SKM-1 treated with dmso at 0.1 percent for 144 hours (cell line): ENCODE data around the gene RIMKLB.
"Not testable (repeated sequence)": the region's sequence is repeated elsewhere in the genome, so short reads cannot be mapped to it uniquely, and the experiment has no call there.

Experiments
- DNase-seq: peaks from one replicate; lab custom pipeline; 2025; ENCODE audit not compliant: unreplicated experiment; lab: John Stamatoyannopoulos, UW

RIMKLB gene

DNA sequence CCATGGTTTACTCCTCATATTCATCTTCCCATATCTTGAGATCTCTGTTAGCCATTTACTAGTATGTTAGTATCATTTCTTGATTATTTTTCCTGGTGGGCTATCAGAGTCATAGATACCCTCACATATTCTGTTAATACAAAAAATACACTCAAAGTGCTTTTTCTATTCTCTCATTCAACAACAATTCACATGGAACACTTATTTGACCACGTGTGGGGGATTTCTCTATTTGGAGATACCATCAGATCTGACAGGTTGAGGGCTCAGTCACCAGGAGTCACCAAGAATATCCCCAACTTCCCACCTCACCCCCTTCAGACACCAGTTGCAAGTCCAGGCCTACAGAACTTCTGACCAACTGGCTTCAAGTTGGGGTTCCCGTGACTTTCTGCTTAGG lies 72.7 kb downstream of the RIMKLB start:
- DNase-seq = no peak

DNA sequence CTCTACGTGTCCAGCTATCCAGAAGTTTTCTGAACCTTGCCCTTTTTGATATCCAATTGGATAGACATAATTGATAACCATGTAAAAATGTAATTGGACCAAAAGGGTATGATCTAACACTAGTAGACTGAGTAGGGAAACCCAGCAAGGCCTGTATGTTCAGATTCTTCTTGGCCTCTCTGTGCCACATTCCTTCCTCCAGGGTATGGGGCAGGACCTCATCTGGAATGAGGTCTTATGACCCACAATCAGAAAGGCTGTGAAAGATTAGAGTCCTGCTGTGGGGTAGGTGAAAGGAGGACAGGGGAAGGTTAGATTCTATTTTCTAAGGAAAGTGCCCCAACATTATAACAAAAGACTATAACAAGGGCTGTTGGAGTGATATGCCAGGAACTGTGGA lies 73.3 kb downstream of the RIMKLB start:
- no peak for DNase-seq

DNA sequence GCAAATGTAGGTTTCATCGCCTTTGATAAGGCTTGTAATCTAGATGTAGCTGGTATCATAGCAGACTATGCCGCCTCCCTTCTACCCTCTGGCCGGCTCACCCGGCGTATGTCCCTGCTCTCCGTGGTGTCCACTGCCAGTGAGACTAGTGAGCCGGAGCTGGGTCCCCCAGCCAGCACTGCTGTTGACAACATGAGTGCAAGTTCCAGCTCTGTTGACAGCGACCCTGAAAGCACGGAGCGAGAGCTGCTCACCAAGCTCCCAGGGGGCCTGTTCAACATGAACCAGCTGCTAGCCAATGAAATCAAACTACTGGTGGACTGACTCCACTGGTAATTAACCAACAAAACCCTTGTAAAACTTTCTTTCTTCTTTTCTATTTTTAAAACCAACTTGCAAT lies 75.7 kb downstream of the RIMKLB start:
- no peak for DNase-seq

DNA sequence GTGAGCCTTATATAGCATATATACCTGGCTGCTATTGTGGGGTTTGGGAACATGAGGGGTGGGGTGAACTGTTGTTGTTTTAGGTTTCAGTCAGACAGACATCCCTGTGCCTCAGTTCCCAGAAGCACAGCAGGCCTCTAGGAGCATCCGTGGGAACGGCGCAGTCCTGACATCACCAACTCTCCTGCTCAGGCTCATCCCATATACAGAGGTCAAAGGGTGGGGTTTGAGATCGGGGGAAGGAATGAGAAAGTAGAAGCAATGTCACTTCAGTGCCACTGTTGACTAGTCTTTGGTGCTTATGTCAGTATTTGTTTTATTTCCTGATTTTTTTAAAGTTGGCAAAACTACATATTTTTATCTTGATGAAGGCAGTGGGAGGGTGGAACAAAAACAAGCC lies 81.5 kb downstream of the RIMKLB start:
- no peak for DNase-seq

DNA sequence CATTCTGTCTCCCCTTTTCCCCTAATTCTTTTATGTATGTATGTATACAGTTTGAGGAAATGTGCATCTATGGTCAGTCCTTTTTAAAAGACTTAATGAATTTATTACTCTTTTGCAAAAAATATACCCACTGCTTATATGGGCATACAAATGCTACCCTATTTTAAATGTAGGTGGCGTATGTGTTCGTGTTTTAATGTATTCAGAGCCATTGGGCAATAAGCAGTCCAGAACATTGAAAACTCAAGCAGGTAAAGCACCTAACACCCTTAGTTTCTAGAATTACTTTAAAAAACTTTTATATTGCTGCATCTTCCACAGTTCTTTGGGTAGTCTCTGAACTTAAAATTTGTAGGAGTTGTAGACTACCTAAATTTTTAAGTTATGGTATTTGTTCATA lies 82.1 kb downstream of the RIMKLB start:
- DNase-seq = no peak

DNA sequence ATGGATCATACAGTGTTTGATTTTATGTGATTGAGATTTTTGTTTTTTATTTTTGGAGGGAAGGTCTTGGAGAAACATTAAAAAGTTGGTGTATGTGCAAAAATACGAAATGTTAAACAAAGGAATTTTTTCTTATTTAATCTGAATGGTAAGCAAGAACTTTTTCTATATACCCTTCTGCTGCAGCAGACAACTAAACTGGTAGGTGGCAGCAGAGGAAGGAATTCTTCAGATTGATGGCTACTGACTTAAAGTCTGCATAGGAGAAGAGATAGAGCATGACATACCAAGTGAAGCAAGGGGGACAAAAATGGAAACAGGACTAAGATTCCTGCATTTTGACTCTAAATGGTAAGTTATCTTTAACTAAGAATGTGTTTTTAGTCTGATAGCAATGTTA lies 82.6 kb downstream of the RIMKLB start:
- no peak for DNase-seq

DNA sequence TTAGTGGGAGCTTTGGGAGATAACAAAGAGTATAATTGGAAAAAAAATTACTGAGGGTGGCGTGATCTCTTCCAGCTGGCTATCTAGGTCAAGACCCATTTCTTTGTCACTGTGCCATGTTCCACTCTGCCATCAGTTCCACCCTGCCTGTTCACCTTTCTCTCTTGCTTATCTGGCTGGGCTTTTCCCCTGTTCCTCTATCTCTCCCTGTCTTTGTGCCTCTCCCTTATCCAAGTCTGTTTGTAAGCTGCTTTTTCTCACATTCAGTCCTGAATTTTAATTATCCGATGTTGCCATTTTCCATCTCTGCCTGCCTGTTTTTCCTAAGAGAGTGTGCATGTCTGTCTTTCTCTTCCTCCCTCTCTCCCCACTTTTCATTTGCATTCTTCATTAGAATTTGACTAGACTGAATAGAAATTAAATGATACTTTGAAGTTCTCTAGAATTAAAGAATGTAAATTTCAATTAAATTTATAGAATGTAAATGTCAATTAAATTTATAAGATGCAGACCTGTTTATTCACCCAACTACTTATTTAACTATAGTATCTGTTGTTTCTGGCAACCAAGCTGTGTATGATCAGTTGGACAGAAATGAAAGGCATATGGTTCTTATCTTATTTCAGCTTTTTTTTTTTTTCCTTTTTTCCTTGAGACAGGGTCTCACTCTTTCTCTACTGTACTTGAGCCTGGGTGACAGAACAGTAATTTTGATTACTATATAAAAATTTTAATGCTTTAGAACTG lies 83.8 kb downstream of the RIMKLB start:
- DNase-seq = no peak

DNA sequence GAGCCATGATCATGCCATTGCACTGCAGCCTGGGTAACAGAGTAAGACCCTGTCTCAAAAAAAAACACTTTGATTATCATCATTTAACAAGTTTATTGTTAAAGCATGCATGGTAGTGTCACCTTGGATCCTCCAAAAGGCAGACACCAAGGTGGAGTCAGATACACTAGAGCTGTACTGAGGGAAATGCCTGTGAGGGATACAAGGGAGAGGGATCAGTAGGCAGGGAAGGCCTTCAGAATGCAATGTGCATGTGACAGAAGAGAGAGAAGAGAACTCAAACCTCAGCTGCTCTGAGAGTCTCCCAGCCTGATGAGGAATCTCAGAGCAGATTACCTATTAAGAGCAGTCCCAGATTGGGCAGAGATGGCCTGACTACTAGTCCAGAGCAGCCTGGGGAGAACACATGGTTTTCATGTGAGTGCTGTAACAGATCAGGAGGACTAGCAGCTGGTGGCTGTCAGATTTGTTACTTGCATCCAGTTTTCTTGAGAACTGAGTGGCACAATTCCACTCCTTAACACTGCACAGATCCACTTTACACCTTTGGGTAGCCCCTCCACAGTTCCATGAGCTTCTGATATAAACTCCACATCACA lies 86.6 kb downstream of the RIMKLB start:
- no peak for DNase-seq

DNA sequence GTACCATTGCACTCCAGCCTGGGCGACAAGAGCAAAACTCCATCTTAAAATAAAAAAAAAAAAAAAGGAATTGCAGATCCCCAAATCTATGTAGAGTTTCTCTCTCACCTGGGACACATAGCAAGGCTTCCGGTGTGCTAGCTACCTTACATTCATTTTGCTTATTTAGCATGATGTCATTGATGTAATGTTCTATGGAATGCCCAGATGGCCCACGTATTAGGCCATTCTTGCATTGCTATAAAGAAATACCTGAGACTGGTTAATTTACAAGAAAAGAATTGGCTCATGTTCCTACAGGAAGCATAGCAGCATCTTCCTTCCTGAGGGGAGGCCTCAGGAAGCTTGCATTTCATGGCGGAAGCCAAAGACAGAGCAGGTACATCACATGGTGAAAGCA lies 87.7 kb downstream of the RIMKLB start:
- DNase-seq = no peak

DNA sequence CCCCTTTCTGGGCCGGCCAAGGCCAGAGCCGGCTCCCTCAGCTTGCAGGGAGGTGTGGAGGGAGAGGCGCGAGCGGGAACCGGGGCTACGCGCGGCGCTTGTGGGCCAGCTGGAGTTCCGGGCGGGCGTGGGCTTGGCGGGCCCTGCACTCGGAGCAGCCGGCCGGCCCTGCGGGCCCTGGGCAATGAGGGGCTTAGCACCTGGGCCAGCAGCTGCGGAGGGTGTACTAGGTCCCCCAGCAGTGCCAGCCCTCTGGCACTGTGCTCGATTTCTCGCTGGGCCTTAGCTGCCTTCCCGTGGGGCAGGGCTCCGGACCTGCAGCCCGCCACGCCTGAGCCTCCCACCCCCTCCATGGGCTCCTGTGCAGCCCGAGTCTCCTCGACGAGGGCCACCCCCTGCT lies 89.4 kb downstream of the RIMKLB start:
- not testable (repeated sequence) for DNase-seq

DNA sequence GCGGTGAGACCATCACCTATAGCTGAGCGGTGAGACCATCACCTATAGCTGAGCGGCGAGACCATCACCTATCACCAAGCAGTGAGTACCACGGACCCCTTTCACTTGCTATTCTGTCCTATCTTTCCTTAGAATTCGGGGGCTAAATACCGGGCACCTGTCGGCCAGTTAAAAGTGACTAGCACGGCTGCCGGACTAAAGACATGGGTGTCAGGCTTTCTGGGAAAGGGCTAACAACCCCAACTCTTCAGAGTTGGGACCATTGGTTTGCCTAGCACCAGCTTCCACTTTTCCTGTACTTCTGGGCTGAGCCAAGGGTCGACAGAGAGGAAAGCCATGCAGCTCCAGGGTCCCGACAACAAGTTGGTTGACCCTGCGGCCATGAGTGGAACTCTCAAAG lies 90.9 kb downstream of the RIMKLB start:
- DNase-seq = not testable (repeated sequence)

DNA sequence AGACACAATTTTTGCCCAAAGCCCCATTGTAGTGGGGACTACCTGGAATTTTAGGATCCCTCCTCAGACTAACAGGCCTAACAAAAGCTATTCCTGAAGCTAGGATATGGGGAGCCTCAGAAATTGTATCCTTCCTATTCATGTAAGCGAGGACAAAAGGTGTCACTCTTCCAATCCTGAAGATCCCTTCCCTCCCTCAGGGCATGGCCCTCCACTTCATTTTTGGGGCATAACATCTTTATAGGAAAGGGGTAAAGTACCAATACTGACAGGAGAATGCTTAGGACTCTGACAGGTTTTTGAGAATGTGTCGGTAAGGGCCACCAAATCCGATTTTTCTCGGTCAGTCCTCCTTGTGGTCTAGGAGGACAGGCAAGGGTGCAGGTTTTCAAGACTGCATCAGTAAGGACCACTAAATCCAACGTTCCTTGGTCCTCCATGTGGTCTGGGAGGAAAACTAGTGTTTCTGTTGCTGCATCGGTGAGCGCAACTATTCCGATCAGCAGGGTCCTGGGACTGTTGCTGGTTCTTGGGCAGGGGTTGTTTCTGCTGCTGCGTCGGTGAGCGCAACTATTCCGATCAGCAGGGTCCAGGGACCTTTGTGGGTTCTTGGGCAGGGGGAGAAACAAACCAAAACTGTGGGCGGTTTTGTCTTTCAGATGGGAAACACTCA lies 91.7 kb downstream of the RIMKLB start:
- DNase-seq = not testable (repeated sequence)

DNA sequence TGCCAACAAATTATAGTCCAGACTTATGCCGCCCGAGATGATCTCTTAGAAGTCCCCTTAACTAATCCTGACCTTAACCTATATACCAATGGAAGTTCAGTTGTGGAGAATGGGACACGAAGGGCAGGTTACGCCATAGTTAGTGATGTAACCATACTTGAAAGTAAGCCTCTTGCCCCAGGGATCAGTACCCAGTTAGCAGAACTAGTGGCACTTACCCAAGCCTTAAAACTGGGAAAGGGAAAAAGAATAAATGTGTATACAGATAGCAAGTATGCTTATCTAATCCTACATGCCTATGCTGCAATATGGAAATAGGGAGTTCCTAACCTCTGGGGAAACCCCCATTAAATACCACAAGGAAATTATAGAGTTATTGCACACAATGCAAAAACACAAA lies 95.4 kb downstream of the RIMKLB start:
- DNase-seq = not testable (repeated sequence)

DNA sequence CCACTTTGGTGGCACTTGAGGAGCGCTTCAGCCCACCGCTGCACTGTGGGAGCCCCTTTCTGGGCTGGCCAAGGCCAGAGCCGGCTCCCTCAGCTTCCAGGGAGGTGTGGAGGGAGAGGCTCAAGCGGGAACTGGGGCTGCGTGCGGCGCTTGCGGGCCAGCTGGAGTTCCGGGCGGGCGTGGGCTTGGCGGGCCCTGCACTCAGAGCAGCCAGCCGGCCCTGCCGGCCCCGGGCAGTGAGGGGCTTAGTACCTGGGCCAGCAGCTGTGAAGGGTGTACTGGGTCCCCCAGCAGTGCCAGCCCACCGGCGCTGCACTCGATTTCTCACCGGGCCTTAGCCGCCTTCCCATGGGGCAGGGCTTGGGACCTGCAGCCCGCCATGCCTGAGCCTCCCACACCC lies 96.8 kb downstream of the RIMKLB start:
- DNase-seq = not testable (repeated sequence)

DNA sequence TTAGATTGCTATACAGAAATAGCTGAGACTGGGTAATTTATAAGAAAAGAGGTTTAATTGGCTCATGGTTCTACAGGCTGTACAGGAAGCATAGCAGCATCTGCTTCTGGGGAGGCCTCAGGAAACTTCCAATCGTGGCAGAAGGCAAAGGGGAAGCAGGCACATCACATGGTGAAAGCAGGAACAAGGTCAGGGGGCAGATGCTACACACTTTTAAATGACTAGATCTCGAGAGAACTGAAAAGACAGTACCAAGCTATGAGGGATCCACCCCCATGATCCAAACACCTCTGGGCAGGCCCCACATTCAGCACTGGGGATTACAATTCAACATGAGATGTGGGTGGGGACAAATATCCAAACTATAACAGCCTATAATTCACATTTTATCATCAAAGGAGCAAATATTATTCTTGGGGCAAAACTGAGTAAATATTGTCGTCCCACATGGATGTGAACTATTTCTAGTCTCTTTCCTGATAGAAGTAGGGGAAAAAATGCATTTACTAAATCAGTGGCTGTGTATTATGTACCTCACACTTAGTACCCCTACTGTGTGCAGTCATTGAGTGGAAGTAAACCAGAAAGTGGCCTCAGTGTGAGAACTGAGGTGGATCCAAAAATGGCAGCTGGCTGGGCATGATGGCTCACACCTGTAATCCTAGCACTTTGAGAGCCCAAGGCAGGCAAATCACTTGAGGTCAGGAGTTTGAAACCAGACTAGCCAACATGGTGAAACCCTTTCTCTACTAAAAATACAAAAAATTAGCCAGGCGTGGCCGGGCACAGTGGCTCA lies 99.2 kb downstream of the RIMKLB start:
- no peak for DNase-seq

DNA sequence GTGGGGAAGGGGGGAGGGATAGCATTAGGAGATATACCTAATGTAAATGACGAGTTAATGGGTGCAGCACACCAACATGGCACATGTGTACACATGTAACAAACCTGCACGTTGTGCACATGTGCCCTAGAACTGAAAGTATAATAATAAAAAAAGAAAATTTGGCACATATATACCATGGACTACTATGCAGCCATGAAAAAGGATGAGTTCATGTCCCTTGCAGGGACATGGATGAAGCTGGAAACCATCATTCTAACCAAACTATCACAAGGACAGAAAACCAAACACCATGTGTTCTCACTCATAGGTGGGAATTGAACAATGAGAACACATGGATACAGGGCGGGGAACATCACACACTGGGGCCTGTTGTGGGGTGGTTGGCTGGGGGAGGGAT lies 103.4 kb downstream of the RIMKLB start:
- not testable (repeated sequence) for DNase-seq

DNA sequence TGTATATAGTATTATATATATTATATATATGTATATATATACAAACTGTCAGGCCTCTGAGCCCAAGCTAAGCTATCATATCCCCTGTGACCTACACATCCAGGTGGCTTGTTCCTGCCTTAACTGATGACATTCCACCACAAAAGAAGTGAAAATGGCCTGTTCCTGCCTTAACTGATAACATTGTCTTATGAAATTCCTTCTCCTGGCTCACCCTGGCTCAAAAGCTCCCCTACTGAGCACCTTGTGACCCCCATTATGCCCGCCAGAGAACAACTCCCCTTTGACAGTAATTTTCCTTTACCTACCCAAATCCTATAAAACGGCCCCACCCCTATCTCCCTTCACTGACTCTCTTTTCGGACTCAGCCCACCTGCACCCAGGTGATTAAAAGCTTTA lies 107.0 kb downstream of the RIMKLB start:
- not testable (repeated sequence) for DNase-seq

DNA sequence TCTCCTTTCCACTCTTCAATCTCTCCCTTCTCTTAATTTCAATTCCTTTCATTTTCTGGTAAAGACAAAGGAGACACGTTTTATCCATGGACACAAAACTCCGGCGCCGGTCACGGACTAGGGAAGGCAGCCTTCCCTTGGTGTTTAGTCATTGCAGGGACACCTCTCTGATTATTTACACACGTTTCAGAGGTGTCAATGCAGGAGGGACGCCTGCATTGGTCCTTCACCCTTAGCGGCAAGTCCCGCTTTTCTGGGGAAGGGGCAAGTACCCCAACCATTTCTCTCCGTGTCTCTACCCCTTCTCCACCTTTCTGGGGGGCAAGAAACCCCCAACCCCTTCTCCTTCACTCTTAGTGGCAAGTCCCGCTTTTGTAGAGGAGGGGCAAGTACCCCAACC lies 107.7 kb downstream of the RIMKLB start:
- not testable (repeated sequence) for DNase-seq

DNA sequence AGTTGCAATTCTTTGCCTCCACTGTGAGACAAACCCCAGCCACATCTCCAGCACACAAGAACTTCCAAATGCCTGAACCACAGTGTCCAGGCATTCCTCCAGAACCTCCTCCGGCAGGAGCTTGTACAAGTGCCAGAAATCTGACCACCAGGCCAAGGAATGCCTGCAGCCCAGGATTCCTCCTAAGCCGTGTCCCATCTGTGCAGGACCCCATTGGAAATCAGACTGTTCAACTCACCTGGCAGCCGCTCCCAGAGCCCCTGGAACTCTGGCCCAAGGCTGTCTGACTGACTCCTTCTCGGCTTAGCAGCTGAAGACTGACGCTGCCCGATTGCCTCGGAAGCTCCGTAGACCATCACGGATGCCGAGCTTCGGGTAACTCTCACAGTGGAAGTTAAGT lies 109.3 kb downstream of the RIMKLB start:
- DNase-seq = not testable (repeated sequence)

DNA sequence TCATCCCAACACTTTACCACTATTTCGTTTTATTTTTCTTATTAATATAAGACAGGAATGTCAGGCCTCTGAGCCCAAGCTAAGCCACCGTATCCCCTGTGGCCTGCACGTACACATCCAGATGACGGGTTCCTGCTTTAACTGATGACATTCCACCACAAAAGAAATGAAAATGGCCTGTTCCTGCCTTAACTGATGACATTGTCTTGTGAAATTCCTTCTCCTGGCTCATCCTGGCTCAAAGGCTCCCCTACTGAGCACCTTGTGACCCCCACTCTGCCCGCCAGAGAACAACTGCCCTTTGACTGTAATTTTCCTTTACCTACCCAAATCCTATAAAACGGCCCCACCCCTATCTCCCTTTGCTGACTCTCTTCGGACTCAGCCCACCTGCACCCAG lies 112.3 kb downstream of the RIMKLB start:
- DNase-seq = not testable (repeated sequence)

DNA sequence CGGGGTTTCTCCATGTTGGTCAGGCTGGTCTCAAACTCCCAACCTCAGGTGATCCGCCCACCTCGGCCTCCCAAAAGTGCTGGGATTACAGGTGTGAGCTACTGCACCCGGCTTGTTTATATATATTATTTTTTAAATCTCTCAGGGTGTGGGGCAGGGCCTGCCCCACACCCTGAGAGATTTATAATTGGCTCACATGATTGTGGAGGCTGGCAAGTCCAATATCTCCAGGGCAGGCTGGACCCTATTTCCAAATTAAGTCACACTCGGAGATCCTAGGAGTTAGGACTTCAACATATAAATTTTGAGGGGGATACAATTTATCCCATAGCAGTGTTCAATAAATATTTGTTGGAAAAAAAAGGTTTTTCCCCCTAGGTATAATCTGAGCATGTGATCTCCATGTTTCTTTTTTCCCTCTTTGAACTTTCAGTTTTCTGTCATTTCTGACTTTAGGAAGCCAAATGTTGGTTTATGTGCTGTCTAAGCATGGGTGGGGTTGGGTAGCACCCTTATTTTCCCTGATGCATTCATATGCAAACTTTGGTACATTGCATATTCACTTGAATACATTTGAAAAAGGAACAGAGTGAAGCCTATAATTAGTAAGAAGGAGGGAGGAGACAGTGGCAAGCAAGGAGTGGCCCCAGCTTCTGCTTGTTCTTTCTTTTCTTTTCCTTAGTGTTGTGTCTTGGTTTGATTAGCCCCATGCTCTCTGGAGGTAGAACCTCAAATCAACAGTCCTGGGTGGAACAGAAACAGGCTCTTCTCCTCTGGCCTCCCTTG lies 116.0 kb downstream of the RIMKLB start:
- DNase-seq = no peak
